ENCODE results near the gene WDR43. TPM values are rescaled to one million over a fixed set of nuclear protein-coding genes. Genes with fewer than 3 reads are reported as not detected.

The WDR43 gene
- total RNA-seq, 1 donor from 2014 or later: 19.0 TPM

Other genes with a start within 250 kb of the WDR43 start
- 429 TPM for gene PPP1CB, start 142.8 kb upstream of the WDR43 start, total RNA-seq
- gene SPDYA, start 83.8 kb upstream of the WDR43 start, total RNA-seq: 0.24 TPM
- 22.2 TPM for gene TRMT61B, start 24.4 kb upstream of the WDR43 start, total RNA-seq
- 42.8 TPM for gene TOGARAM2, start 86.6 kb downstream of the WDR43 start, total RNA-seq
- 0.67 TPM for gene PCARE, start 179.9 kb downstream of the WDR43 start, total RNA-seq
- 25.6 TPM for gene CLIP4, start 220.7 kb downstream of the WDR43 start, total RNA-seq